Neutrophil (primary cell): ENCODE results near the gene ORC2.

Experiments used
- H3K27ac ChIP-seq: fragments of 200-600 bp; sonication (generic); 2 replicates; pipeline ENCODE4 v1.5.1; 2016; ENCODE audit warnings: mild to moderate bottlenecking, moderate library complexity
- H3K27me3 ChIP-seq: fragments of 200-600 bp; sonication (generic); 2 replicates; pipeline ENCODE4 v1.6.0; 2016; ENCODE audit warnings: mild to moderate bottlenecking
- H3K36me3 ChIP-seq: fragments of 200-600 bp; sonication (generic); 2 replicates; pipeline ENCODE4 v1.5.1; 2017
- H3K4me1 ChIP-seq, 2 experiments: fragments of 200-600 bp in 1 of 2; sonication (generic) in 1 of 2; 1 replicate in 1 of 2; 2 replicates in 1 of 2; pipeline versions ENCODE4 v1.5.1 to v1.6.1; 2013 to 2016; ENCODE audit warnings: low read depth in 1 of 2, low read length in 1 of 2, mild to moderate bottlenecking in 1 of 2, moderate library complexity in 1 of 2; ENCODE audit not compliant: control insufficient read depth in 1 of 2, insufficient read depth in 1 of 2
- H3K4me3 ChIP-seq, 2 experiments: fragments of 200-600 bp in 1 of 2; sonication (generic) in 1 of 2; 1 replicate in 1 of 2; 2 replicates in 1 of 2; pipeline ENCODE4 v1.5.1; 2013 to 2016; ENCODE audit warnings: low read depth in 1 of 2, low read length in 1 of 2, mild to moderate bottlenecking in 1 of 2, moderate library complexity in 1 of 2
- H3K9me3 ChIP-seq: fragments of 200-600 bp; sonication (generic); 2 replicates; pipeline ENCODE4 v1.5.1; 2016
- TF ChIP-seq, protein P1 (sequence below): fragments of 200-600 bp; sonication (generic); IDR thresholded peaks from 2 replicates; pipeline ENCODE4 v1.5.1; 2016; ENCODE audit warnings: antibody characterized with exemption

Gene ORC2

DNA sequence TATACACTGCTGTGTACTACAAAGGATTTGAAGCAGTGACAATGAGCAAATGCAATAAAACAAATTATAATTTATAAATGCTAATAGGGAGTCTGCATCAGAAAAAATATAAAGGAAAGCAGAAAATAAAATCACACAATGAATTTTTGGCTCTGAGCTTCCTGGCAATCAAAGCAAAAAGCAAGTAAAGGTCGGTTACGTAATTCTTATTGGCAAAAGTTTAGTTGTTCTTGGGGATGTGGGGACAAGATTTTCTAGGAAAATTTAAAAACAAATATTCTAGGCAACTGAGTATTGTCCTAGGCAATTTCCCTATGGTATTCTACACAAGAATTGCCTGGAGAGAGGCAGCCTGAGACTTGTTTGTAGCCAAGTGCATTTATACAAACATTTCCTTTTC, 1.8 kb downstream of the ORC2 start:
- TF ChIP-seq, protein P1, sequence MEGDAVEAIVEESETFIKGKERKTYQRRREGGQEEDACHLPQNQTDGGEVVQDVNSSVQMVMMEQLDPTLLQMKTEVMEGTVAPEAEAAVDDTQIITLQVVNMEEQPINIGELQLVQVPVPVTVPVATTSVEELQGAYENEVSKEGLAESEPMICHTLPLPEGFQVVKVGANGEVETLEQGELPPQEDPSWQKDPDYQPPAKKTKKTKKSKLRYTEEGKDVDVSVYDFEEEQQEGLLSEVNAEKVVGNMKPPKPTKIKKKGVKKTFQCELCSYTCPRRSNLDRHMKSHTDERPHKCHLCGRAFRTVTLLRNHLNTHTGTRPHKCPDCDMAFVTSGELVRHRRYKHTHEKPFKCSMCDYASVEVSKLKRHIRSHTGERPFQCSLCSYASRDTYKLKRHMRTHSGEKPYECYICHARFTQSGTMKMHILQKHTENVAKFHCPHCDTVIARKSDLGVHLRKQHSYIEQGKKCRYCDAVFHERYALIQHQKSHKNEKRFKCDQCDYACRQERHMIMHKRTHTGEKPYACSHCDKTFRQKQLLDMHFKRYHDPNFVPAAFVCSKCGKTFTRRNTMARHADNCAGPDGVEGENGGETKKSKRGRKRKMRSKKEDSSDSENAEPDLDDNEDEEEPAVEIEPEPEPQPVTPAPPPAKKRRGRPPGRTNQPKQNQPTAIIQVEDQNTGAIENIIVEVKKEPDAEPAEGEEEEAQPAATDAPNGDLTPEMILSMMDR: no peak
- Histone ChIP-seq H3K4me3 (no peak overlapping the region), H3K9me3 (no peaks in the 10 kb centered on the region), H3K4me1 (peaks cover 28 to 29% of the 10 kb centered on the region in 2 experiments), H3K36me3 (peaks cover 6% of the 10 kb centered on the region), H3K27ac (no peak overlapping the region), H3K27me3 (no peaks in the 10 kb centered on the region)

DNA sequence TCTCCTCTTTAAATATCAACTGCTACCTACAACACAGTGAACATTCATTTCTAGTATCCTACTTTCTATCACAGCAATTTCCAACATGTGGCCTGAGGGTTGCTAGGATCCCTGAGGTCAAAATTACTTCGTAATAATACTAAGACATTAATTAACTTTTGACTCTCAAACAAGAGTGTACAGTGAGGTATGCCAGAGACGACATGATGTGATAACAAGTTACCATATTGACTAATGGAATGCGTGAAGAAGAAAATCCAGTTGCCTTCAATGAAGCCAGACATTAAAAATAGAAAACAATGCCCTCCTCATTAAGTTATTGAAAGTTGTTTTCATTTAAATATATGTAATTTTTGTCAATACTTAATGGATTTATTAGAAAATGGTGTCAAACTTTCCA, 13.1 kb downstream of the ORC2 start:
- no peaks in the 10 kb centered on the region for H3K4me1 ChIP-seq
- TF ChIP-seq, protein P1: no peak
- H3K9me3 ChIP-seq: no peaks in the 10 kb centered on the region
- no peak overlapping the region for H3K27ac ChIP-seq
- peaks cover 56% of the 10 kb centered on the region for H3K36me3 ChIP-seq
- H3K4me3 ChIP-seq: no peak overlapping the region
- H3K27me3 ChIP-seq: no peaks in the 10 kb centered on the region

DNA sequence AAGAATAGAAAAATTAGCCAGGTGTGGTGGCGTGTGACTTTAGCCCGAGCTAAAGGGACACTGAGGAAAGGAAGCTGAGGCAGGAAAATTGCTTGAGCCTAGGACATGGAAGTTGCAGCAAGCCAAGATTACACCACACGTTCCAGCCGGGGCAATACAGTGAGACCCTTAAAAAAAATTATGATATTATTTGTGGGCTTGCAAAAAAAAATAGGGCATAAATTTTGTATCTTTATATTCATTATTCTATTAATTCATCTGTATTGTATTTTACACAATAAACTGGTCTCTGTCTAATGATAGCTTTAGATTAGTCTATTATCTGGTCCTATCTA, 18.1 kb downstream of the ORC2 start:
- no peaks in the 10 kb centered on the region for H3K9me3 ChIP-seq
- H3K27me3 ChIP-seq: no peaks in the 10 kb centered on the region
- TF ChIP-seq, protein P1: no peak
- no peak overlapping the region for H3K4me3 ChIP-seq
- H3K27ac ChIP-seq: no peak overlapping the region
- H3K4me1 ChIP-seq: no peaks in the 10 kb centered on the region
- H3K36me3 ChIP-seq: peaks cover 59% of the 10 kb centered on the region

DNA sequence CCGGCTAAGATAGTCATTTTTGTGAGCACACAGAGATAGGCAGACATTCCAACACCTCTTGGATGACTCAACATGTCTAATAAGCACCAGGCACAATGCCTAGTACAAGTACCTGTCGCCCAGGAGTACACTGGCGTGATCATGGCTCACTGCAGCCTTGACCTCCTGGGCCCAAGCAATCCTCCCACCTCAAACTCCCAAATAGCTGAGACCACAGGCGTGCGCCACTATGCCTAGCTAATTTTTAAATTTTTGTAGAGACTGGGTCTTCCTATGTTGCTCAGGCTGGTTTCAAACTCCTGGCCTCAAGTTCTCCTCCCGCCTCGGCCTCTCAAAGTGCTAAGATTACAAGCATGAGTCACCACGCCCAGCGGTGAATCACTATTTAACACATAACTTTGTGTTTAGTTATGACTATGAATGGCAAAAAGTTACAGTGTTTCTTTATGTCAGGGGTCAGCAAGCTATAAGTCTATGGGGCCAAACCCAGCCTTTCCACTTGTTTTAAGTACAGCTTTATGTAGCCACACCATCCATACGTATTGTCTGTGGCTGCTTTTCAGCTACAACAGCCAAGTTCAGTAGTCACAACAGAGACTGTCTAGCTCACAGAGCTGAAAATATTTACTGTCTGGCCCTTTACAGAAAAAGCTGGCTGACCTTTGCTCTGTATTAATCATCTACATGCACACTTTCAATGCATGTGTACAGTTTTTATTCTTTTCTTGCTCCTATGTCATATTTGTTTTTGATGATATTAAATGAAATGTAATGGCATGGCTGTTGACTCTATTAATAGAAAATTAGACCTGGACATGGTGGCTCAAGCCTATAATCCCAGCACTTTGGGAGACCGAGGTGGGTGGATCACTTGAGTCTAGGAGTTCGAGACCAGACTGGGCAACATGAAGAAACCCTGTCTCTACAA, 18.7 kb downstream of the ORC2 start:
- H3K36me3 ChIP-seq: peaks cover 59% of the 10 kb centered on the region
- H3K27ac ChIP-seq: no peak overlapping the region
- H3K27me3 ChIP-seq: no peaks in the 10 kb centered on the region
- no peaks in the 10 kb centered on the region for H3K9me3 ChIP-seq
- no peak overlapping the region for H3K4me3 ChIP-seq
- TF ChIP-seq, protein P1: no peak
- no peaks in the 10 kb centered on the region for H3K4me1 ChIP-seq

DNA sequence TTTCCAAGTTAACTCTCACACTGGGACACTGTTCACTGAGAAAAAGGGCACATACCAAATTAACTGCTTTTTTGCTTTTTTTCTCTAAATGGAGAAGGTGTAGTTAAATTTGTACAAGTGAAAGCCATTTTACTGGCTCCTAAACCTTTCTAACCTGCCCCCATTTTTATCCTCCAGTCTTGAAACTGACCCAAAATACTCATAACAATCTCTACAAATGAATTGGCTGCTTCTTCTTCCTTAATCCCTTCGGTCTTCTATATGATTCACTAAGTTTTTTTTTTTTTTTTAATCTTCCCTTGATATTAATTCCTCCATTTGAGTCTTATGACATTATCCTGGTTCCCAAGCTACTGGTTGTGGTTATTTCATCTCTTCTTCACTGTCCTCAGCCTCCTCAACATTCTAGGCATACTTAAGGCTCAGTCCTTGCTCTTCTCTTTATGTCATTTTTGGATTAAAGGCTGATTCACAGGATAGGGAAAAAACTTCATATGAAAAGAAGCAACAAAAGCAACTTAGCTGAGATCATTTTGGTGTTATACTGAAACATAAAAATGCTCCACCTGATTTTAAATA, 19.8 kb downstream of the ORC2 start:
- Histone ChIP-seq H3K27me3 (no peaks in the 10 kb centered on the region), H3K4me1 (no peaks in the 10 kb centered on the region), H3K9me3 (no peaks in the 10 kb centered on the region), H3K36me3 (peaks cover 58% of the 10 kb centered on the region), H3K27ac (no peak overlapping the region), H3K4me3 (no peak overlapping the region)
- TF ChIP-seq, protein P1: no peak
